SK-N-SH (cell line): ENCODE measurements around the gene RAP1GAP. TPM values are rescaled to one million over a fixed set of nuclear protein-coding genes. Genes with fewer than 3 reads are reported as not detected.

Experiments
- CTCF ChIA-PET: fragments of 300-600, 350-600 bp; formaldehyde crosslinking; extraction: SDS; loops from one replicate; lab custom pipeline; 2021; lab: Yijun Ruan, JAX
- POLR2A ChIA-PET: fragments of 350-600 bp; sonication (Branson Sonifier 250); formaldehyde crosslinking; extraction: SDS; loops from one replicate; lab custom pipeline; 2020; ENCODE audit warnings: antibody characterized with exemption, inconsistent platforms; lab: Yijun Ruan, JAX
- DNase-seq: peaks from one replicate; pipeline ENCODE4 v3.0.0; 2012
- H2AFZ ChIP-seq: fragments of 200-600 bp; sonication (generic); 2 replicates; pipeline ENCODE4 v1.8.1; 2016; ENCODE audit warnings: antibody characterized with exemption, mild to moderate bottlenecking, low read depth
- H3F3A ChIP-seq: fragments of 200-600 bp; sonication (generic); replicated peaks from 2 replicates; pipeline ENCODE3; 2016; ENCODE audit warnings: antibody characterized with exemption, mild to moderate bottlenecking; ENCODE audit not compliant: insufficient read depth
- H3K27ac ChIP-seq, 2 experiments: fragments of 200-500 bp in 1 of 2; fragments of 200-600 bp in 1 of 2; sonication (Bioruptor generic) in 1 of 2; sonication (generic), shearing (Covaris generic) in 1 of 2; 2 replicates each; pipeline versions ENCODE4 v1.5.1 to v1.6.1; 2014 to 2016; ENCODE audit warnings: low read depth in 2 of 2, inconsistent platforms in 1 of 2, low read length in 1 of 2, mild to moderate bottlenecking in 1 of 2, mixed read lengths in 1 of 2
- H3K27me3 ChIP-seq: fragments of 200-600 bp; sonication (generic), shearing (Covaris generic); 2 replicates; pipeline ENCODE4 v1.6.1; 2016; ENCODE audit warnings: mixed run types; ENCODE audit not compliant: insufficient read depth
- H3K36me3 ChIP-seq, 2 experiments: fragments of 200-500 bp in 1 of 2; fragments of 200-600 bp in 1 of 2; sonication (Bioruptor generic) in 1 of 2; sonication (generic) in 1 of 2; replicated peaks in 1 of 2; 2 replicates each; pipeline versions ENCODE3 to v1.5.1; 2014 to 2016; ENCODE audit warnings: low read length in 1 of 2, mild to moderate bottlenecking in 1 of 2; ENCODE audit not compliant: insufficient read depth in 2 of 2, control insufficient read depth in 1 of 2
- H3K4me1 ChIP-seq, 2 experiments: fragments of 200-500 bp in 1 of 2; fragments of 200-600 bp in 1 of 2; sonication (Bioruptor generic) in 1 of 2; sonication (generic), shearing (Covaris generic) in 1 of 2; 2 replicates each; pipeline versions ENCODE4 v1.5.1 to v1.6.1; 2014 to 2016; ENCODE audit warnings: low read depth in 1 of 2, low read length in 1 of 2, mixed run types in 1 of 2; ENCODE audit not compliant: insufficient read depth in 2 of 2, control insufficient read depth in 1 of 2
- H3K4me2 ChIP-seq: fragments of 200-600 bp; sonication (generic), shearing (Covaris generic); 2 replicates; pipeline ENCODE4 v1.6.1; 2017; ENCODE audit warnings: mixed run types
- H3K4me3 ChIP-seq, 2 experiments: fragments of 200-500 bp in 1 of 2; fragments of 200-600 bp in 1 of 2; sonication (Bioruptor generic) in 1 of 2; sonication (generic), shearing (Covaris generic) in 1 of 2; 2 replicates each; pipeline versions ENCODE4 v1.5.1 to v1.8.1; 2014 to 2016; ENCODE audit warnings: low read depth in 2 of 2, inconsistent platforms in 1 of 2, low read length in 1 of 2, mild to moderate bottlenecking in 1 of 2, mixed read lengths in 1 of 2, moderate library complexity in 1 of 2
- H3K79me2 ChIP-seq: fragments of 200-600 bp; sonication (generic); 2 replicates; pipeline ENCODE4 v1.8.1; 2017; ENCODE audit warnings: mild to moderate bottlenecking; ENCODE audit not compliant: insufficient read depth
- H3K9ac ChIP-seq: fragments of 200-600 bp; sonication (generic); 2 replicates; pipeline ENCODE4 v1.6.1; 2017; ENCODE audit warnings: mixed run types
- H3K9me2 ChIP-seq: fragments of 200-600 bp; sonication (generic); 2 replicates; pipeline ENCODE4 v1.6.1; 2017; ENCODE audit warnings: mixed run types
- H3K9me3 ChIP-seq: fragments of 200-600 bp; sonication (generic); 2 replicates; pipeline ENCODE4 v1.6.1; 2017; ENCODE audit warnings: mixed run types, mild to moderate bottlenecking, moderate library complexity
- H4K20me1 ChIP-seq: fragments of 200-600 bp; sonication (generic); 2 replicates; pipeline ENCODE4 v1.6.1; 2017; ENCODE audit warnings: mild to moderate bottlenecking, mixed run types; ENCODE audit not compliant: insufficient read depth
- CHD2 ChIP-seq: fragments of 150-350 bp; IDR thresholded peaks from 2 replicates; pipeline ENCODE4 v1.6.1; 2018; ENCODE audit warnings: low read length; ENCODE audit not compliant: partially characterized antibody
- CTCF ChIP-seq: fragments of 200-600 bp; sonication (generic); IDR thresholded peaks from 2 replicates; pipeline ENCODE4 v1.6.1; 2017; ENCODE audit warnings: antibody characterized with exemption, mild to moderate bottlenecking, moderate library complexity
- ELF1 ChIP-seq: IDR thresholded peaks from 2 replicates; pipeline ENCODE4 v1.4.0; 2012
- EP300 ChIP-seq, 2 experiments: IDR thresholded peaks; 2 replicates each; pipeline versions ENCODE4 v1.4.0 to v1.6.1; 2012; ENCODE audit warnings: borderline replicate concordance in 1 of 2, low read depth in 1 of 2, low read length in 1 of 2
- EZH2phosphoT487 ChIP-seq: fragments of 200-600 bp; sonication (generic); IDR thresholded peaks from 2 replicates; pipeline ENCODE4 v1.6.1; 2017; ENCODE audit warnings: low read depth, mixed run types, mild to moderate bottlenecking, antibody characterized with exemption, moderate library complexity, borderline replicate concordance
- FOSL2 ChIP-seq: IDR thresholded peaks from 2 replicates; pipeline ENCODE4 v1.4.0; 2012; ENCODE audit warnings: low read depth, mild to moderate bottlenecking, moderate library complexity, borderline replicate concordance
- FOXJ3 ChIP-seq: sonication (generic); formaldehyde crosslinking; IDR thresholded peaks from 2 replicates; pipeline ENCODE4 v1.5.1; 2020; ENCODE audit warnings: mild to moderate bottlenecking, missing genetic modification reagents
- FOXM1 ChIP-seq: IDR thresholded peaks from 2 replicates; pipeline ENCODE4 v1.4.0; 2012; ENCODE audit warnings: low read depth, mild to moderate bottlenecking
- GABPA ChIP-seq: IDR thresholded peaks from 2 replicates; pipeline ENCODE4 v1.4.0; 2012; ENCODE audit warnings: low read depth, mild to moderate bottlenecking
- IRF3 ChIP-seq: fragments of 150-350 bp; IDR thresholded peaks from 2 replicates; pipeline ENCODE4 v1.6.1; 2016; ENCODE audit warnings: mild to moderate bottlenecking, low read depth, low read length
- JUND ChIP-seq: IDR thresholded peaks from 2 replicates; pipeline ENCODE4 v1.4.0; 2012
- MEF2A ChIP-seq: IDR thresholded peaks from 2 replicates; pipeline ENCODE4 v1.4.0; 2012; ENCODE audit warnings: low read depth, borderline replicate concordance
- NFIC ChIP-seq: IDR thresholded peaks from 2 replicates; pipeline ENCODE4 v1.4.0; 2012; ENCODE audit warnings: borderline replicate concordance
- NRF1 ChIP-seq: IDR thresholded peaks from 2 replicates; pipeline ENCODE4 v1.6.1; 2012; ENCODE audit warnings: low read depth, mild to moderate bottlenecking, low read length
- RCOR1 ChIP-seq: fragments of 150-350 bp; IDR thresholded peaks from 2 replicates; pipeline ENCODE4 v1.6.1; 2017; ENCODE audit warnings: antibody characterized with exemption, low read length
- REST ChIP-seq: IDR thresholded peaks from 2 replicates; pipeline ENCODE4 v1.6.1; 2012; ENCODE audit warnings: mild to moderate bottlenecking, low read depth, low read length, moderate library complexity
- RFX5 ChIP-seq: IDR thresholded peaks from 2 replicates; pipeline ENCODE4 v1.6.1; 2012; ENCODE audit warnings: mild to moderate bottlenecking, improper control_type of control experiment, low read length
- RXRA ChIP-seq: IDR thresholded peaks from 2 replicates; pipeline ENCODE4 v1.4.0; 2012; ENCODE audit warnings: low read depth, mild to moderate bottlenecking, borderline replicate concordance
- SIN3A ChIP-seq: IDR thresholded peaks from 2 replicates; pipeline ENCODE4 v1.6.1; 2012; ENCODE audit warnings: low read depth, mild to moderate bottlenecking, low read length, moderate library complexity, borderline replicate concordance
- SMC3 ChIP-seq: IDR thresholded peaks from 2 replicates; pipeline ENCODE4 v1.6.1; 2012; ENCODE audit warnings: low read depth, low read length, improper control_type of control experiment
- TAF1 ChIP-seq: IDR thresholded peaks from 2 replicates; pipeline ENCODE4 v1.6.1; 2012; ENCODE audit warnings: low read depth, mild to moderate bottlenecking, low read length, moderate library complexity, borderline replicate concordance
- TCF12 ChIP-seq: IDR thresholded peaks from 2 replicates; pipeline ENCODE4 v1.4.0; 2012
- USF1 ChIP-seq: IDR thresholded peaks from 2 replicates; pipeline ENCODE4 v1.4.0; 2012; ENCODE audit warnings: low read depth, borderline replicate concordance
- ZBTB33 ChIP-seq: IDR thresholded peaks from 2 replicates; pipeline ENCODE4 v1.4.0; 2012; ENCODE audit warnings: low read depth, borderline replicate concordance
- WGBS: methylation state at CpG from one replicate; pipeline ENCODE4 v1.1.6; 2017; ENCODE audit warnings: low lambda C conversion rate; 5-methylcytosine and 5-hydroxymethylcytosine counted together
- polyA plus RNA-seq, 3 experiments: library from polyadenylated mRNA; depleted of rRNA; stranded (reverse); fragments of >200 nt; gene quantifications; 2 replicates each; pipeline ENCODE4 v1.2.3, GENCODE V29; 2012

RAP1GAP gene
- polyA plus RNA-seq, 1 of the 3 experiments (the other 2 are of a cell fraction) = 0.99 TPM

- Histone ChIP-seq H4K20me1 (no peaks in the 10 kb centered on the region), H2AFZ (no peak overlapping the region), H3K4me2 (peak overlapping the region; percentile 84), H3K27ac (no peak overlapping the region), H3K4me3 (peak overlapping the region; percentile 30 to 52), H3K9ac (no peak overlapping the region), H3F3A (no peaks in the 10 kb centered on the region), H3K9me2 (no peaks in the 10 kb centered on the region), H3K36me3 (no peaks in the 10 kb centered on the region), H3K9me3 (no peaks in the 10 kb centered on the region), H3K4me1 (peaks cover 0 to 10% of the 10 kb centered on the region in 2 experiments; a peak in 1 of 4 replicates), H3K27me3 (peaks cover 7% of the 10 kb centered on the region), H3K79me2 (no peaks in the 10 kb centered on the region)
- WGBS = 2% methylated on average over 20 of the region's 64 CpGs
- CTCF ChIA-PET = interaction anchor here (0.6 to 6.1 kb wide), 62 partner anchors 8 to 840 kb away, joined by 3 to 70 read pairs (median 4); partner anchors contain the start of genes ALPL, RAP1GAP and USP48
- DNase-seq = peak; percentile 96
- POLR2A ChIA-PET = no interaction called here
- TF ChIP-seq SIN3A (0 out of 2 replicates have a peak, but pooled peaks have one; percentile 68), CTCF (peak; percentile 94), IRF3 (no peak), FOXJ3 (CRISPR knock-in tag) (no peak), REST (peak; percentile 100), ELF1 (no peak), MEF2A (no peak), TCF12 (no peak), FOSL2 (0 out of 2 replicates have a peak, but pooled peaks have one; percentile 15), NRF1 (no peak), FOXM1 (no peak), JUND (no peak), NFIC (no peak), EZH2phosphoT487 (no peak), RCOR1 (peak; percentile 53; the same call in 1 of the 2 replicates), RXRA (no peak), SMC3 (peak; percentile 68), CHD2 (no peak), ZBTB33 (no peak), TAF1 (peak; percentile 33; the same call in 1 of the 2 replicates), USF1 (no peak), EP300 (IDR thresholded peaks at IDR 0.05; ENCODE audit: borderline replicate concordance in 1 of 2, low read depth in 1 of 2, low read length in 1 of 2) (no peak), GABPA (no peak), RFX5 (no peak)
These were observed 9.8 kb downstream of the RAP1GAP start for GRCh38 chr1:21659099-21659923.
